Left forelimb (tissue), 1 donor: ENCODE data around the gene TLR9.

Experiments
- DNase-seq: peaks from one replicate; pipeline ENCODE4 v3.0.0-alpha.2; 2018; ENCODE audit warnings: low spot score

TLR9 gene

DNA sequence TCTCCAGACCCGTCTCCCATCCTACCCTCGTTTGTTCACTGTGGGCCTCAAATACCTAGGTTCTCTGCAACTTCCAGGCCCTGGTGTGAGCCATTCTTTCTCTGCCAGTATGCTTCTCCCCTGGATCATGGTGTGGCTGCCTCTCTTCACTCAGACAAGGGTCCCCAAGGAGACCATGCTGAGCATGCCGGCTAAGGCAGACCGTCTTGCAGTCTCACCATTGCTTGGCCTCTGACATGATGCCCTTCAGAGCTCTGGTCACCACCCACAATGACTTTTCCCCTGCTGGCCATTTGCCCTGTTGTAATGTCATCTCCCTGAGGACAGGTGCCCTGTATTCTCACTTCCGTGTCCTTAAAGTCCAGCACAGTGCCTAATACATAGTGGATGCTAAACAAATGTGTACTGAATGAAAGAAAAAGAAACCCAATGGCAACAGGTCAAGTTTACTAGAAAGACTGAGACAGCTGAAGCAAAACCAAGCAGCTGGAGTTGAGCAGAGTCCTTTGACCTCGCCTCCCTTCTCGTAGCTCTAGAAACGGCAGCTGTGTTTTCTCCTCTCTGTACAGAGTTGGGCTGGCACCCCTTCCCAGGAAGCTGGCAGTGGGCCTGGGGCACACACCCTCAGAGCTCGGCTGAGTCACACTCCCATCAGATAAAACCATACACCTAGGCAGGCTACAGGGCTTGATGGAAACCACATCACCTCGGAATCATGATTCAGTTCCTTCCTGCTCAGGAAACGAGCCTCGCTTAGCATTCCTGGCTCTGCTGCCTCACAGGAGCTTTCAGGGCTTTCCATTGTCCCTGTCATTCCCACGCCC lies 8.6 kb downstream of the TLR9 start:
- DNase-seq, result no peak

DNA sequence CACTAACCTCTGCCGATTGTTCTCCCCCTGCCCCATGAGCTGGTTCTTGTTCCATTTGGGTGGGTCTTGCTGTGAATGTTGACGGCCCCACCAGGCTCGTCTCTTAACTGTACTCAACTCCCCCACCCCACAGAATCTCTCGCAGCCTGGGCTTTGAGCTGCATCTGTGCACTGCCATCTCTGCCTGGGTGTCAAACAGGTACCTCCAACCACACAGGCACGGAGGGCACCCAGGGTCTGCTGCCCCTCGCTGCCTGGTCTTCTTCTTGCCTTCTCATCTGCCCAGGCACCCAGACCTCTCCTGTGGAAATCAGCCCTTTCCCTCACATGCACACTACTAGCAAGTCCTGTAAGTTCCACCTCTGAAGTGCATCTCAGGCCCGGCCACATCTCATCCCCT lies 10.1 kb downstream of the TLR9 start:
- DNase-seq, result no peak

DNA sequence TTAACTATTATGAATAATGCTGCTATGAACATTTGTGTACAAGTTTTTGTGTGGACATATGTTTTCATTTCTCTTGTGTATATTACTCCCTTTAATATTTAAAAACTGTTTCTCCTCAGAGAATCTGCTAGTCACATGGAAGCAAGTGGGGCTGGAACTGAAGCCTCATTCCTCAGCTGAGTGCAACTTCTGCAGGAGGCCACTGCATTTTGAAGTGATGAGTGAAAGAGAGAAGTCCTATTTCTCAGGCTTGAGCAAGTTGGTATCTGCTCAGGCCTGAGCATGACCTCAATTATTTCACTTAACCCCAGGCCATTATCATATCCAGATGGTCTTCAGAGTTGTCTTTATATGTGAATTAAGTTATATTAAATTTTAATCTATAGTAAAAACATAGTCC lies 11.5 kb downstream of the TLR9 start:
- DNase-seq, result no peak

DNA sequence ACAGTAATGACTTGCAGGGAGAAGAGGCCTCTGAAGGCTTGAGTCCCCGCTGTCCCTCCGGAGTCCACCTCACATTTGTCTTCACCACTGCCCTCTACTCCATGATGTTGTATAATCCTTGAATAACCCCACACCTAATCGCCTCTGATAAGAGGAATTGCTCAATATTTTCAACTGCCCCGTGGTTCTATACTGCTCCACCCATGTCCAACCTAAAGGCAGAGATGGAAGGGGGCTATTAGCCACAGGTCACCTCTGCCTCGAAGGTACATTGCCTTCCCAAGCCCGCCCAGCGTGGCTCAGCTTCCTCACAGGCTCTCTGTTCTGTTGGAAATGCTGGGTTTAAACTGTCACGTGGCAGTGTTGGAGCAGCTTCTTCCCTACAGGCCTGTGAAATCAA lies 12.4 kb downstream of the TLR9 start:
- DNase-seq, result no peak

DNA sequence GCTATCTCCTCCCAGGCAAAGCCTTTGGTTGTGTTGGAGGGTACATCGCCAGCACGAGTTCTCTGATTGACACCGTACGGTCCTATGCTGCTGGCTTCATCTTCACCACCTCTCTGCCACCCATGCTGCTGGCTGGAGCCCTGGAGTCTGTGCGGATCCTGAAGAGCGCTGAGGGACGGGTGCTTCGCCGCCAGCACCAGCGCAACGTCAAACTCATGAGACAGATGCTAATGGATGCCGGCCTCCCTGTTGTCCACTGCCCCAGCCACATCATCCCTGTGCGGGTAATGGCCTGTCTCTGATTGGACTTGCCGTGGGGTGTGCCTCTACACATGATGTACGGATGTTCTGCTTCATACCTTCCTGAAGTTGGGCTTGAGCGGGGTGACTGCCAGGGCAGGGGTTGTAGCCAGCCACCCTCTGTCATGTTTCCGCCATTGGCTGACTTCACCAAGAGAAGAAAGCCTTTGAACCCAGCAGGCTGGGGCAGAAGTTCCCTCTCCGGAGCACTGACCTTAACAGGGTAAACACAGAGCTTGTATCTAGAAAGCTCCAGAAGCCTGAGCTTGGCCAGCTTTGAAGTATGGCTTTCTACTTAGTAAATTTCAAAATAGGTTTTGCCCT lies 14.1 kb downstream of the TLR9 start:
- DNase-seq, result no peak

DNA sequence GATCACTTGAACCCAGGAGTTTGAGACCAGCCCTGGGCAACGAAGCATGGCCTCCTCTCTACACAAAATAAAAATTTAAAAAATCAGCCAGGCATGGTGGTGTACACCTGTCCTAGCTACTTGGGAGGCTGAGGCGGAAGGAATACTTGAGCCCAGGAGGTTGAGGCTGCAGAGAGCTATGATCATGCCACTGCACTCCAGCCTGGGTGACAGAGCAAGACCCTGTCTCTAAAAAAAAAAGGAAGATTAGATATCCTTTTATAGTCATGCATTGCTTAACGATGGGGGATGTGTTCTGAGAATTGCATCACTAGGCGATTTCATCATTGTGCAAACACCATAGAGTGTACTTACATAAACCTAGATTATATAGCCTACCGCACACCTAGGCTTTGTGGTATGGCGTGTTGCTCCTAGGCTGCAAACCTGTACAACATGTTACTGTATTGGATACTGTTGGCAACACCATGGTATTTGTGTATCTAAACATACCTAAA lies 14.8 kb downstream of the TLR9 start:
- no peak for DNase-seq

DNA sequence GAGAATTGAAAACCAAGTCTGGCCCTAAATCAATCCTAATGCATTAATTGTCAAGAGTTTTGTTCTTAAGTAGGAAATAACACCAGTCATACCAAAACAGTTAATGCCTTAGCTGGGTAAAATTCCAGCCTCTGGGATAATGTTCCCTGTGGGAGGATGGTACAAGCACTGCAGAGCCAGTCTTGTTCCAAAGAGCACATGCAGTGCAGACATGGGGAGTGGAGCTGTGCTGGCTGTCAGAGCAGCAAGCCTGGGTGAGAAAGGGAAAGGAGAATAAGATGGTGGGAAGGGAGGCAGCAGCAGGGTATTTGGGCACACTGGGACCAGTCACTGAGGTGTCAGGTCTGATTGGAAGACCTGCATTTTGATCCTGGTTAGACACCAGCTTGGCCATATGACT lies 15.4 kb downstream of the TLR9 start:
- DNase-seq, result no peak

DNA sequence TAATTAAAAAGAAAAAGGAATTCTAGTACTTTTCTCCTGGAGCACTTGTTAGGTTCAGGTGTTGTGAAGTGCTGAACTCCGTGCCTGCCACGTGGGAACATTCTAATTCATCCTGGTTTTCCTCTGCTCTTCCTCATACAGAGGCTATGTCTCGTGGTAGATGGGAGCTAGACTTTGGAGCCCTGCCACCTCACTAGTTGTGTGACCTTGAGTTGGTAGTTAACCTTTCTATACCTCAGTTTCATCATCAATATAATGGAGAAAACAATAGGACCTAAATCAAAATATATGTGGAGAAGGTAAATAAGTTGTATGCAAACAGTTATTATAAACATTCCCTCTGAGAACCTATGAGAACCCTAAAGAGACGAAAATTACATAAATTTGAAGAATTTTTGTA lies 16.9 kb downstream of the TLR9 start:
- no peak for DNase-seq

DNA sequence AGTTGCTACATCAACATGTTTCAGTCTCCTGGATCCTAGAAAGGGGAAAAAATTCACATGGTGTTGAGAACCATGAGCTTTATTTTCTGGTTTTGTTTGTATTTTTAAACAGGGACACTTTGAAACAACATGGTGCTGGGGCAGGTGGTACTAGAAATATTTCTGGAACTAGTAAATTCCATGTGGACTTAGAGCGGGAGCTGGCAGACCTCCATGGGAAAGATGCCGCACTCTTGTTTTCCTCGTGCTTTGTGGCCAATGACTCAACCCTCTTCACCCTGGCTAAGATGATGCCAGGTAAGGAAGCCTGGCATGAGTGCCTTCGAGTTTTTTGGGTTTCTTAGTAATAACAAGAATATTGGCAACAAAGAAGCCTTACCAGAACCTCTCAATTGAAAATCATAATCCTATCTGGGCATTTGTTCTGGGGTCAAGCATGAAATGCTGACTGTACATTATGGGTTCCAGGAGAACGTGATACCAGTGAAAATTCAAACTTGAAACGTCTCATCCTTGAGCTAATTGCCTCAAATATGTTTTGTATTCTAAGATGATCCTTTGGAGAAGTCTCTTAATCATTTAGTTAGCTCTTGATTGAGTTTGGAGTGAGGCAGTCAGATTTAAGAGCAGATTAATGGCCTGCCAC lies 19.6 kb downstream of the TLR9 start:
- no peak for DNase-seq

DNA sequence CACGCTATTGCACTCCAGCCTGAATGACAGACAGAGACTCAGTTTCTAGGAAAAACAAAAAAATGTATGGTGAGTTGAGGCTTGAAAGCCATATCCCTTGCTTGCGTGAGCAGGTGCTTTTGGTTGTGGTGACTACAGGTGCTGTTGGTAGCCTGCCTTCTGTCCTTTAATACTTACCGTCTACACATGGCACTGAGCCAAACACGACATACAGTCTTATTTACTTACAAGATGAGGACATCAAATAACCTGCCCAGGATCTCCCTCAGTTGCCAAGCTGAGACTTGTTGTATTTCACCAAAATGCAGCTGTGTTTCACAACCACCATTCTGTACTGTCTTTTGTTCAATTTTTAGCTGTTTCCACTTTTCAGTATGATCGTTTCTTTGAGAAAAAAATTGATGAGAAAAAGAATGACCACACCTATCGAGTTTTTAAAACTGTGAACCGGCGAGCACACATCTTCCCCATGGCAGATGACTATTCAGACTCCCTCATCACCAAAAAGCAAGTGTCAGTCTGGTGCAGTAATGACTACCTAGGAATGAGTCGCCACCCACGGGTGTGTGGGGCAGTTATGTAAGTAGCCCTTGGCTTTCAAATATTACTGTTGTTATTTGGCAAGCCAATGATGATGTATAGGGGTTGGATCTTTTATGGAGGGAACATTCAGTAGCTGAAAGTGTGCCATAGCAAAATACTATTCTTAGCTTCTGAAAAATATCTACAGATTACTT lies 20.9 kb downstream of the TLR9 start:
- no peak for DNase-seq

DNA sequence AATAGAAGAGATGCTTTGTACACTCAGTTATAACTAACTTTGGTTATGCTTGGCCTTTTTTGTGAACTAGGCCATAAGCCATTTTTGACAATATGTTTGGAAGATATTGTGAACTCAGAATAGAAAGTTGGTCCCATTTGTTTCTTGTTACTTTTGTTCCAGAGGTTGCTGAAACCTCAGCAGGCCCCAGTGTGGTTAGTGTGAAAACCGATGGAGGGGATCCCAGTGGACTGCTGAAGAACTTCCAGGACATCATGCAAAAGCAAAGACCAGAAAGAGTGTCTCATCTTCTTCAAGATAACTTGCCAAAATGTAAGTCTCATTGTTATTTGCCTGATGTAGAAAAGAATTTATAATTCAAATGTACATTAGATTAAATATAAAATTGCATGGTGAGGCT lies 21.7 kb downstream of the TLR9 start:
- no peak for DNase-seq

DNA sequence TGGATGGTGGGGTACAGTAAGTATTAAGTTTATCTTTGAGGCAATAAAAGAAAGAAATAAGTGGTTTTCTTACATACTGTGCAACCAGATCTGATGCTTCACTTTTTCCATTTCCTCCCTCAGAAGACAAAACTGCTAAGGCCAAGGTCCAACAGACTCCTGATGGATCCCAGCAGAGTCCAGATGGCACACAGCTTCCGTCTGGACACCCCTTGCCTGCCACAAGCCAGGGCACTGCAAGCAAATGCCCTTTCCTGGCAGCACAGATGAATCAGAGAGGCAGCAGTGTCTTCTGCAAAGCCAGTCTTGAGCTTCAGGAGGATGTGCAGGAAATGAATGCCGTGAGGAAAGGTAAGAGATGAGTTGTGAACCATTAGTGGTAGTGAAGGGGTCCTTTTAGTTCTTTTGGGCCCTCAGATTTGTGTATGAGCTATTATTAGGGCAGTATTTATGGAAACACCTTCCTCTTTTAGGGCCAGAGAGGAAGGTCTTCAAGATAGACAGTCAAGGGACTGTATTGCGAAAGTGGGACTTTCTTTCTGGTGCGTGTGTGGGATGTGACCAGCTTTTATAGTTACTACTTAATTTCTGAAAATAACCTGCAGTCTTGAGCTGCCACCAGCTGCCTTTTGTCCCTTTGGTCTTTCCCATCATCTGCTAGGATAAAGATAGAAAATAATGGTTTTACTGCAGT lies 22.9 kb downstream of the TLR9 start:
- no peak for DNase-seq

DNA sequence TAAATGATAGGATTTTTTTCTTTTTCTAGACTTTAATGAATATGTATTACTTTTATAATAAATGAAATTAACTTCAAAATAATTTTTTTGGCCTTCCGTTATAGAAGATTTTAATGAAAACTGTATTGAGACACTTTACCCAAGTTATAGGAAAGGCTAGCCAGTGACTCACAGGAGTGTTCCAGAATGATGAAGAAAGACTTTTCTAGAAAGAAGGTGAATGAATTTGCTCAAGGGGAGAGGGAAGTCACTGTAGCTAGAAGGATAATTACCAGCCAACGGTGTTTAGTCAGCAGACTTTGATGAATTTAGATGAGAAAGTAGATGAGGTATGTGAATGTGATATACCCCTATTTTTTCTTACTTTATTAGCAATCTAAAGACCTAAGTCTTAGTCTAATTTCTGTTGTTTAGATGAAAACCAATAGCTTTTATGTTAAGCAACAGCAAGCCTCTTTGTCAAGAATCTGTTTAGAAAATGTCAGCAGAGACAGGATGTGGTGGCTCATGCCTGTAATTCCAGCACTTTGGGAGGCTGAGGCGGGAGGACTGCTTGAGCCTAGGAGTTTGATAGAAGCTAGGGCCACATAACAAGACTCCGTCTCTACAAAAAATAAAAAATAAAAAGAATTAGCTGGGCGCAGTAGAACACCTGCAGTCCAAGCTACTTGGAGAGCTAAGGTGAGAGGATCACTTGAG lies 24.3 kb downstream of the TLR9 start:
- DNase-seq, result no peak

DNA sequence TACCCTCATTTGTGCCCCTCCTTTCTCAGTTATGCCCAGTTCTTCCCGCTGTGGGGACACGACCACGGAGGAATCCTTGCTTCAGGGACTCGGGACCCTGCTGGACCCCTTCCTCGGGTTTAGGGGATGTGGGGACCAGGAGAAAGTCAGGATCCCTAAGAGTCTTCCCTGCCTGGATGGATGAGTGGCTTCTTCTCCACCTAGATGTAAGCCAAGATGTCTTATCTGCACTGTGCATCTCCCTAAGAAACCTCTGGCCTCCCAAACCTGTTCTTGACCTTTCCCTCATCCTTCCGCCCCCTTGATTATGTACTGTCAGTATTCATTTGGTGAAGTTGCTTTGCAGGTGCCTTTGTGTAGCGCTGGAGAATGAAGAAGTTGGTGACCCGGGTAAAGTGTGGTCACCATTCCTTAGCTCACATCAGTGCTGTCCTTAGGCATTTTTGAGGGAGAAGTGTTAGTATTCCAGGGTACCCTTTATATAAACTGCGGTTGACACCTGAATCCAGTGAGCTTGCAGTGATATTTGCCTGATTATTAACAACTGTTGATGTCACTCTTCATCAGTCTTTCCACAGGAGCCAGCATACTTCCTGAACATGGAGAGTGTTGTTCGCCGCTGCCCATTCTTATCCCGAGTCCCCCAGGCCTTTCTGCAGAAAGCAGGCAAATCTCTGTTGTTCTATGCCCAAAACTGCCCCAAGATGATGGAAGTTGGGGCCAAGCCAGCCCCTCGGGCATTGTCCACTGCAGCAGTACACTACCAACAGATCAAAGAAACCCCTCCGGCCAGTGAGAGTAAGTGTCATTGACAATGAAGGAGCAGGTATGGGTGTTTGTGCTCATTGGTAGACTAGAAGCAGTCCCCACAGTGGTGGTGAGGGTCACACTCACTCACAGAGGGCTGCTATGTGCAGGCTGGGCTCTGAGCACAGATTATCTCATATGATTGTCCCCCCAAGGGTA lies 26.5 kb downstream of the TLR9 start:
- no peak for DNase-seq

DNA sequence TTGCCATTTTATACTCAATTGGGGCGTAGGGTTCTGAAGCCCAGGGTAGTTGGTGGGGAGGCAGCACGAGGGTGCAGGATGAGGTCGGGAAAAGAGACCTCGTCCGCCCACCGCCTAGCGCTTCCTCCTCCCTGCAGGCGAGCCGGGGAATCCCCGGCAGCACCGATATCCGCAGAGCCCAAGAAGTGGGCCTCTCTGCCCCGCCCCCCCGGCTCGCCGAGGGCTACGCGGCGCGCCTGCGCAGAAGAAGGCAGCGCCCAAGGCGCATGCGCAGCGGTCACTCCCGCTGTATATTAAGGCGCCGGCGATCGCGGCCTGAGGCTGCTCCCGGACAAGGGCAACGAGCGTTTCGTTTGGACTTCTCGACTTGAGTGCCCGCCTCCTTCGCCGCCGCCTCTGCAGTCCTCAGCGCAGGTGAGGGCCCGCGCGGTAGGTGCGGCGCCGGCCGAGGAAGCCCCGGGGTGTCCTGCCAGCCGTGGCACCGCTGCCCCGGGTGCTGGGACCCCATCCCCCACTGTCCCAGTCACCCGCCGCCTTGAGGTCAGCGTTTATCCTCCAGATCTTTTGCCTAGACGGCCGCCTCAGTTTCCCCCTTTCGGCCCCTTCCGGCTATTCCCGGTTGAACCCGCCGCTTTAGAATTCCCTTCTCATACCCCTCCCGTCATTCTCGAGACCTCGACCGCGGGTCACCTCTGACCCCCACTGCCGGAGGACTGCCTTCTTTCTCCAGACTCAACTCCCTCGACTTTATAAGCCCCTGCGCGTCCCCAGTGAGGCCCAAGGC lies 27.4 kb downstream of the TLR9 start, which contains the start of gene ALAS1:
ALAS1 (plus strand) TSS at position 319 of the 784 bp plus-strand sequence. CDS start 1,082 bp downstream, outside the sequence.
- DNase-seq, result peak; percentile 95

DNA sequence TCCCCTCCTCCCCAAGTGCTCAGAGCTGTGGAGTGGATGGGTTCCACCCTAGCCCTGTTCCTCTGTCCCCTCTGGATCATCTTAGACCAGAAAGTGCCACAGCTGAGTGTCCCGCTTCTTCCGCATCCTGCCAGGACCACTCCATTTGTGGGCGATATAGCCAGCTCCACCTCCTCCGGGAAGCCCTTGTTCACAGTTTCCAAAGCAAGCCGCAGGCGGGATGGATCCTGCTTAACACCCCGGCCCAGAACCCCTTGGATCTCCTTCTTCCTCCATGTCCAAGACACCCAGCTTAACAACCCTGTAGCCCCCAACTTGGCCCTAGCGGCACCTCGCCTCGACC lies 28.0 kb downstream of the TLR9 start:
- no peak for DNase-seq

DNA sequence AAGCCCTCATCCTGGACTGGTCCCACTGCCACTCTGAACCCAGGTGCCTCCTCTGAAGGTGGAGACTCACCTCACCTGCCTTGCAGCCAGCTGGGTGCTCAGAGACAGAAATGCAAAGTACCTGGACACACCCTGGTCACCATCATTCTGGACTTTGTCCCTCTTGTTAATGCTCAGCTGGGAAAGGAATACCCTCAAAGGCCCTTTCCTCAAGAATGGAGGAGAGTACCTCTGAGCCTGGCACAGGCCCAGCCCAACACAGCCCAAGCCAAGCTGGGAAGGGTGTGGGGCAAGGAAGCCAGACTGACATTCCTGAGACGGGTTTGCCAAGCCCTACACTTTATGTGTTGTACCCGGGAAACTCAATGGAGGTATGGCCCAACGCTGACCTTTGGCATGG lies 28.5 kb downstream of the TLR9 start:
- DNase-seq, result no peak

DNA sequence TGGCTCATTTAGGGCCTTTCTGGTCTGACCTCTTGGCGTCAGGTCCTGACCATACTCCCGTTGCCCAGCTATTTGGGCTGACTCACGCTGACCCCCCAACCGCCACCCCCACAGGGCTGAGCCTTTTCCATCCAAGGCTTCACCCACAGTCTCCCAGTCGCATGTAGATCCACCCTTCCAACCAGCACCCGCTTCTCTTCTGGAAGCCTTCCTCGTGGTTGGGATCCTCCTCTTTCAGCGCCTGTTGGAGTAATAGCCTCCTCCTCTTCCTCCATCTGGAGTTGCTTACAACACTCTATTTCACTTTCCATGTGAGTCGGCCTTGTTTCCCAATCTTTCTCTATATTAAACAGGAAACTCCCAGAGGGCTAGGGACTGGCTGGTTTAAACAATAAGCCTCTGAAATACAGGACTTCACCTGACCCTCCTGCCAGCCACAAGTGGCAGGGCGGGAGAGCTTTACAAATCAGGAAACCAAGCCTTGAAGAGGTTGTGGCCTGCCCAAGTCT lies 29.6 kb downstream of the TLR9 start:
- DNase-seq, result no peak

DNA sequence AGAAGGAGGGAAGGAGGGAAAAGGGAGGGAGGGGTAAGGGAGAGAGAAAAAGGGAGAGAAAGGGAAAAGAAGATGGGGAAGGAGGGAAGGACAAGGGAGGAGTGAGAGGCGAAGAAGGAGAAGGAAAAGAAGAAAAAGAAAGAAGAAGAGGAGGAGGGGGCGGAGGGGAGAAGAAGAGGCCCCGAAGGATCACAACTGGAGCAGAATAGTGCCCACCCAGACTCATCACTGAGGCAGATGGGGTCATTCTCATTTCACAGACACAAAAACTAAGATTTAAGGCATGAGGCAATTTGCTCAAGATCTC lies 30.2 kb downstream of the TLR9 start:
- DNase-seq, result no peak
